ENCODE results near the gene ITGA7. TPM values are rescaled to one million over a fixed set of nuclear protein-coding genes. Genes with fewer than 3 reads are reported as not detected.

Gene ITGA7
- total RNA-seq, 1 donor from 2014 or later: 7.7 TPM

DNA sequence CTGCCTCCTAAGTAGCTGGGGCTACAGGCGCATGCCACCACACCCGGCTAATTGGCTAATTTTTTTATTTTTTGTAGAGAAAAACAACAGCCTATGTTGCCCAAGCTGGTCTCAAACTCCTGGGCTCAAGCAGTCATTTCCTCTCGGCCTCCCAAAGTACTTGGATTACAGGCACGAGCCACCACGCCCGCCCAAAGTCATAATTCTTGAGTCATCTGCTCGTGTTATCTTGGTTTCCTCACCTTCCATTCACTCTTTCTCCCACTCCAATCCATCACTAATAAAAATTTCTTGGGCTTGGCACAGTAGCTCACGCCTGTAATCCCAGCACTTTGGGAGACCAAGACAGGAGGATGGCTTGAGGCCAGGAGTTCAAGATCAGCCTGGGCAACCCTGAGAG lies 32.0 kb downstream of the ITGA7 start:
- TF ChIP-seq, protein P1, sequence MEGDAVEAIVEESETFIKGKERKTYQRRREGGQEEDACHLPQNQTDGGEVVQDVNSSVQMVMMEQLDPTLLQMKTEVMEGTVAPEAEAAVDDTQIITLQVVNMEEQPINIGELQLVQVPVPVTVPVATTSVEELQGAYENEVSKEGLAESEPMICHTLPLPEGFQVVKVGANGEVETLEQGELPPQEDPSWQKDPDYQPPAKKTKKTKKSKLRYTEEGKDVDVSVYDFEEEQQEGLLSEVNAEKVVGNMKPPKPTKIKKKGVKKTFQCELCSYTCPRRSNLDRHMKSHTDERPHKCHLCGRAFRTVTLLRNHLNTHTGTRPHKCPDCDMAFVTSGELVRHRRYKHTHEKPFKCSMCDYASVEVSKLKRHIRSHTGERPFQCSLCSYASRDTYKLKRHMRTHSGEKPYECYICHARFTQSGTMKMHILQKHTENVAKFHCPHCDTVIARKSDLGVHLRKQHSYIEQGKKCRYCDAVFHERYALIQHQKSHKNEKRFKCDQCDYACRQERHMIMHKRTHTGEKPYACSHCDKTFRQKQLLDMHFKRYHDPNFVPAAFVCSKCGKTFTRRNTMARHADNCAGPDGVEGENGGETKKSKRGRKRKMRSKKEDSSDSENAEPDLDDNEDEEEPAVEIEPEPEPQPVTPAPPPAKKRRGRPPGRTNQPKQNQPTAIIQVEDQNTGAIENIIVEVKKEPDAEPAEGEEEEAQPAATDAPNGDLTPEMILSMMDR (conservative IDR thresholded peaks at IDR 0.05; ENCODE audit: low read depth, low read length): no peak
- no peak overlapping the region for H3K4me3 ChIP-seq (ENCODE audit: low read depth, low read length)

DNA sequence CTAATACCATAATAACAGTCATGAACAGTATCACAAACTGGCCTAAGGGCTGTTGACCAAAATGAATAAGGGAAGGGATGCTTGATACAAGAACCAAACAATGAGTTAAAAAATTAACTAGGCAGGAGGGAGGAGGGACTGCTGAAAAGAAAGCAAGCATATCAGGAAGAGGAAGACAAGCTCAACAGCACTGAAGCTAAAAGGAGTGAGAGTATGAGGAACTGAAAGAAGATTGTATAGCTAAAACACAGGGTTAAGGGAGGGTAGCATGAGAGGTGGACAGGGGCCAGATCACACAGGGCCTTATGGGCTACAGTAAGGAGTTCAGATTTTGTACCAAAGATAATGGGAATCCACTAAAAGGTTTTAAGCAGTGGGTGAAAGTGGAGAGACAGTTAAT lies 34.1 kb downstream of the ITGA7 start:
- DNase-seq (ENCODE audit: low read depth): no peak
- TF ChIP-seq, protein P1 (conservative IDR thresholded peaks at IDR 0.05; ENCODE audit: low read depth, low read length): no peak

More for the DNA sequence above, 32.0 kb downstream of the ITGA7 start:
- no peak for DNase-seq (ENCODE audit: low read depth)

DNA sequence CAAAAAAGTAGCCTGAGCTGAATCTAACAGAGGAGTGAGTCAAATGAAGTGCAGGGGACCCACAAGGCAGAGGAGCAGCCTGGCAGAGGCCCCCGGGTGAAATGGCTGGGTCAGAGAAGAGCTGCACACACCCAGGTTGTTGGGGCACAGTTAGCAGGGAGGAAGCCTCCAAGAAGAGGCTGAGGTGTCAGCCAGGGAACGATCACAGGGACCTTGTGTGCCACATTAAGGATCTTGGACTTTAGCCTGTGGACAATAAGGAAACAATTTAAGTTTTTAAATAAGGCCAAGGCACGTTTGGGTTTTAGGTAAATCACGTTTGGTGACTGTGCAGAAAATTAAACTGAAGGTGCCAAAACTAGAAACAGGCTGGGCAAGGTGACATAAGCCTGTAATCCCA lies 36.0 kb downstream of the ITGA7 start:
- TF ChIP-seq, protein P1 (conservative IDR thresholded peaks at IDR 0.05; ENCODE audit: low read depth, low read length): no peak
- no peak for DNase-seq (ENCODE audit: low read depth)
- no peak overlapping the region for H3K4me3 ChIP-seq (ENCODE audit: low read depth, low read length)

More for the DNA sequence above, 34.1 kb downstream of the ITGA7 start:
- H3K4me3 ChIP-seq (ENCODE audit: low read depth, low read length): no peak overlapping the region

- H3K4me3 ChIP-seq (ENCODE audit: low read depth, low read length): no peak overlapping the region
- TF ChIP-seq, protein P1 (conservative IDR thresholded peaks at IDR 0.05; ENCODE audit: low read depth, low read length): no peak
- DNase-seq (ENCODE audit: low read depth): no peak
Observed at GRCh38 chr12:55670276-55670675, 37.4 kb downstream of the ITGA7 start.

DNA sequence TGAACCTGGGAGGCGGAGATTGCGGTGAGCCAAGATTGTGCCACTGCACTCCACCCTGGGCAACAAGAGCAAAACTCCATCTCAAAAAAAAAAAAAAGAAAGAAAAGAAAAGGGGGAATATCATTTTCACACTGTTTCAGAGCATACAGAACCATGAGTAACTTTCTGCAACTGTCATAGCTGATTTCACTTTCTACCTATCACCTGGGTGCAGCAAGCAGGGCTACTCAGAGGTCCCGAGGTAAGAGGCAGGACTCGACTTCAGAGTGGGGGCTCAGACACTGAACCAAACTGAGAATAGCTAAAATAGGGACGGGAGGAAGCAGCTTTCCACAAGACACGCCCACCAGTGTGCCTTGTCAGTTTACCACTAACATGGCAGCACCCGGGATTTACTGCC lies 41.2 kb downstream of the ITGA7 start:
- H3K4me3 ChIP-seq (ENCODE audit: low read depth, low read length): no peak overlapping the region
- DNase-seq (ENCODE audit: low read depth): no peak
- TF ChIP-seq, protein P1 (conservative IDR thresholded peaks at IDR 0.05; ENCODE audit: low read depth, low read length): no peak

GRCh38 chr12:55664826-55665225 lies 42.9 kb downstream of the ITGA7 start:
- no peak for DNase-seq (ENCODE audit: low read depth)
- TF ChIP-seq, protein P1 (conservative IDR thresholded peaks at IDR 0.05; ENCODE audit: low read depth, low read length): no peak
- H3K4me3 ChIP-seq (ENCODE audit: low read depth, low read length): no peak overlapping the region

DNA sequence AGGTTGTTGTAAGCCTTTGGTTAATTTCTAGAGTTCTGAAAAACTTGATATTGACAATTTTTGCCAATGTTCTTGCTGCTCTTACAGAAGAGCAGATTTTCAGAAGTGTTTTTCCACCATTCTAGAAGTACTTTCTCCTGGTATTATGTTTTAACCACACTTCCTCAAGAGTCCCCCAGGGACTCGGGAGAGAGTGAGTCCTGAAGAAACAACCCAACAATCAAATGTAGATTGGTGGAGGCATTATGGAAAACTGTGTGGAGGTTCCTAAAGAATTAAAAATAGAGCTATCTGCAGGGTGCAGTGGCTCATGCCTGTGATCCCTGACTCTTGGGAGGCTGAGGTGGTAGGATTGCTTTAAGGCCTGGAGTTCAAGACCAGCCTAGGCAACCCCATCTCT lies 44.3 kb downstream of the ITGA7 start:
- TF ChIP-seq, protein P1 (conservative IDR thresholded peaks at IDR 0.05; ENCODE audit: low read depth, low read length): no peak
- no peak overlapping the region for H3K4me3 ChIP-seq (ENCODE audit: low read depth, low read length)
- no peak for DNase-seq (ENCODE audit: low read depth)

All from epithelial cell of proximal tubule (primary cell).